Hypothalamus (tissue), 51 donors: ENCODE measurements around the gene HNRNPU.

Experiments
- DNase-seq, 51 donors: peaks; one replicate each; lab custom pipeline; 2025; lab: John Stamatoyannopoulos, UW

Gene HNRNPU

GRCh38 chr1:244813327-244813726 is 51.0 kb downstream of the HNRNPU start:
- DNase-seq = no peak

- no peak for DNase-seq
These were observed 54.1 kb downstream of the HNRNPU start for GRCh38 chr1:244810221-244810620.

- DNase-seq = no peak
These were observed 57.2 kb downstream of the HNRNPU start for GRCh38 chr1:244807138-244807537.

- DNase-seq = no peak
These were observed 59.5 kb downstream of the HNRNPU start for GRCh38 chr1:244804841-244805240.

GRCh38 chr1:244802556-244803239 is 61.6 kb downstream of the HNRNPU start:
- no peak for DNase-seq

- DNase-seq = no peak
These were observed 62.3 kb downstream of the HNRNPU start for GRCh38 chr1:244802041-244802440.

GRCh38 chr1:244801246-244801645 is 63.1 kb downstream of the HNRNPU start:
- peak in 11 of 51 donors; percentile 1 to 30 (median 8) for DNase-seq

- no peak for DNase-seq
These were observed 63.5 kb downstream of the HNRNPU start for GRCh38 chr1:244800821-244801220.
